GM06990 (cell line): Measurements from ENCODE around the gene ROR2.
"Not testable (repeated sequence)": the region's sequence is repeated elsewhere in the genome, so short reads cannot be mapped to it uniquely, and the experiment has no call there.

Experiments used
- DNase-seq: peaks from one replicate; pipeline ENCODE4 v3.0.0-alpha.2; 2011; ENCODE audit not compliant: insufficient read length; ENCODE audit errors: extremely low read depth
- H3K27me3 ChIP-seq: replicated peaks from 2 replicates; pipeline ENCODE4 v1.6.0; 2011; ENCODE audit warnings: low read length; ENCODE audit not compliant: control insufficient read depth, insufficient read depth
- H3K36me3 ChIP-seq: 2 replicates; pipeline ENCODE4 v1.5.1; 2011; ENCODE audit warnings: low read length; ENCODE audit not compliant: control insufficient read depth, insufficient read depth
- H3K4me3 ChIP-seq: replicated peaks from 2 replicates; pipeline ENCODE4 v1.5.1; 2011; ENCODE audit warnings: low read depth, mild to moderate bottlenecking, control low read depth, low read length
- TF ChIP-seq, protein P1 (sequence below): IDR thresholded peaks from 2 replicates; pipeline ENCODE4 v1.5.1; 2011; ENCODE audit warnings: low read length, control low read depth, mild to moderate bottlenecking, inconsistent platforms; ENCODE audit not compliant: insufficient read depth, poor library complexity, severe bottlenecking

Gene ROR2

GRCh38 chr9:91629718-91630117 lies 320.3 kb downstream of the ROR2 start:
- no peaks in the 10 kb centered on the region for H3K27me3 ChIP-seq
- no peak for DNase-seq

GRCh38 chr9:91628892-91629291 lies 321.1 kb downstream of the ROR2 start:
- H3K4me3 ChIP-seq, result no peak overlapping the region
- TF ChIP-seq, protein P1, sequence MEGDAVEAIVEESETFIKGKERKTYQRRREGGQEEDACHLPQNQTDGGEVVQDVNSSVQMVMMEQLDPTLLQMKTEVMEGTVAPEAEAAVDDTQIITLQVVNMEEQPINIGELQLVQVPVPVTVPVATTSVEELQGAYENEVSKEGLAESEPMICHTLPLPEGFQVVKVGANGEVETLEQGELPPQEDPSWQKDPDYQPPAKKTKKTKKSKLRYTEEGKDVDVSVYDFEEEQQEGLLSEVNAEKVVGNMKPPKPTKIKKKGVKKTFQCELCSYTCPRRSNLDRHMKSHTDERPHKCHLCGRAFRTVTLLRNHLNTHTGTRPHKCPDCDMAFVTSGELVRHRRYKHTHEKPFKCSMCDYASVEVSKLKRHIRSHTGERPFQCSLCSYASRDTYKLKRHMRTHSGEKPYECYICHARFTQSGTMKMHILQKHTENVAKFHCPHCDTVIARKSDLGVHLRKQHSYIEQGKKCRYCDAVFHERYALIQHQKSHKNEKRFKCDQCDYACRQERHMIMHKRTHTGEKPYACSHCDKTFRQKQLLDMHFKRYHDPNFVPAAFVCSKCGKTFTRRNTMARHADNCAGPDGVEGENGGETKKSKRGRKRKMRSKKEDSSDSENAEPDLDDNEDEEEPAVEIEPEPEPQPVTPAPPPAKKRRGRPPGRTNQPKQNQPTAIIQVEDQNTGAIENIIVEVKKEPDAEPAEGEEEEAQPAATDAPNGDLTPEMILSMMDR, result no peak
- no peaks in the 10 kb centered on the region for H3K36me3 ChIP-seq
- no peak for DNase-seq
- H3K27me3 ChIP-seq, result no peaks in the 10 kb centered on the region

More at GRCh38 chr9:91629718-91630117, 320.3 kb downstream of the ROR2 start:
- Histone ChIP-seq H3K36me3 (no peaks in the 10 kb centered on the region), H3K4me3 (no peak overlapping the region)
- TF ChIP-seq, protein P1, result no peak

DNA sequence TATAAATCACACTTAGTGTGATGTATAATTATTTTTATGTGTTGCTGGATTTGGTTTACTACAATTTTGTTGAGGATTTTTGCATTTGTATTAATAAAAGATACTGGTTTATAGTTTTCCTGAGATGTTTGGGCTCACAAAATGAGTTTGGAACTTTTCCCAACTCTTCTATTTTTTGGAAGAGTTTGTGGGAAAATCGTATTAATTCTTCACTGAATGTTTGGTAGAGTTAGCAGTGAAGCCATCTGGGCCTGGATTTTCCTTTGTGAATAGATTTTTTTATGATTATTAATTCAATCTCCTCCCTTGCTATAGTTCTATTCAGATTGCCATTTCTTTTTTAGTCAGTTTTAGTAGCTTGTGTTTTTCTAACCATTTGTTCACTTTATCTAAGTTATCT lies 324.7 kb downstream of the ROR2 start:
- Histone ChIP-seq H3K27me3 (no peaks in the 10 kb centered on the region), H3K4me3 (no peak overlapping the region), H3K36me3 (no peaks in the 10 kb centered on the region)
- no peak for DNase-seq
- TF ChIP-seq, protein P1, result no peak

DNA sequence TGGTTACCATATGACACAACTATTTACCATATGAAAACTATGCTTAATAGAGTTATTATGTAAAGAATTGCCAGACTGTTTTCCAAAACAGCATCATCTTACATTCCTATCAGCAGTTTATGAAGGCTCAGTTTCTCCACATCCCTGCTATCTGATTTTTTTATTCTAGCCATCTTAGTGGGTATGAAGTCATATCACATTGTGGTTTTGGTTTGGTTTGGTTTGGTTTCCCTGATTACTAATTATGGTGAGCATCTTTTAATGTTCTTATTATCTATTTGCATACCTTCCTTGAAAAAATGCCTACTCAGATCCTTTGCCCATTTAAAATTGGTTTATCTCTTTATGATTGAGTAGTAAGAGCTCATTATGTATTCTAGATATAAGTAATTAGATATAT lies 327.0 kb downstream of the ROR2 start:
- no peak overlapping the region for H3K4me3 ChIP-seq
- TF ChIP-seq, protein P1, result no peak
- no peaks in the 10 kb centered on the region for H3K27me3 ChIP-seq
- no peaks in the 10 kb centered on the region for H3K36me3 ChIP-seq
- DNase-seq, result no peak

- H3K27me3 ChIP-seq, H3K36me3 ChIP-seq, H3K4me3 ChIP-seq, DNase-seq: not testable (repeated sequence)
These were observed 327.9 kb downstream of the ROR2 start for GRCh38 chr9:91622121-91622520.

DNA sequence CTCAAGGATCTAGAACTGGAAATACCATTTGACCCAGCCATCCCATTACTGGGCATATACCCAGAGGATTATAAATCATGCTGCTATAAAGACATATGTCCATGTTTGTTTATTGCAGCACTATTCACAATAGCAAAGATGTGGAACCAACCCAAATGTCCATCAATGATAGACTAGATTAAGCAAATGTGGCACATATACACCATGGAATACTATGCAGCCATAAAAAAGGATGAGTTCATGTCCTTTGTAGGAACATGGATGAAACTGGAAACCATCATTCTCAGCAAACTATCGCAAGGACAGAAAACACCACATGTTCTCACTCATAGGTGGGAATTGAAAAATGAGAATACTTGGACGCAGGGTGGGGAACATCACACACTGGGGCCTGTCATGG lies 336.0 kb downstream of the ROR2 start:
- not testable (repeated sequence) for H3K4me3 ChIP-seq, DNase-seq, H3K27me3 ChIP-seq, H3K36me3 ChIP-seq

GRCh38 chr9:91611582-91611981 lies 338.4 kb downstream of the ROR2 start:
- H3K36me3 ChIP-seq, result no peaks in the 10 kb centered on the region
- H3K4me3 ChIP-seq, result no peak overlapping the region
- DNase-seq, result no peak
- no peaks in the 10 kb centered on the region for H3K27me3 ChIP-seq
- TF ChIP-seq, protein P1, result no peak
